Memory B cell (primary cell): ENCODE data around the gene MED31.

ENCODE experiments used
- ATAC-seq: fragments of 150-1000 bp; cut with Tn5 transposase; 2 replicates; pipeline ENCODE4 v1.10.0; 2021; ENCODE audit warnings: low read depth, mild to moderate bottlenecking, moderate library complexity
- DNase-seq, 2 donors: peaks; one replicate each; pipeline ENCODE4 v3.0.0; 2022; ENCODE audit warnings: low spot score in 2 of 2
- H3K27ac Mint-ChIP-seq: one replicate; pipeline ENCODE4 v1.8.0; 2022; ENCODE audit warnings: mild to moderate bottlenecking, moderate library complexity, mixed read lengths
- H3K27me3 Mint-ChIP-seq: one replicate; pipeline ENCODE4 v1.8.0; 2022; ENCODE audit warnings: mixed read lengths
- H3K36me3 Mint-ChIP-seq: one replicate; pipeline ENCODE4 v1.8.0; 2022; ENCODE audit warnings: mild to moderate bottlenecking, mixed read lengths
- H3K4me1 Mint-ChIP-seq: one replicate; pipeline ENCODE4 v1.8.0; 2022; ENCODE audit warnings: mixed read lengths
- H3K4me3 Mint-ChIP-seq: one replicate; pipeline ENCODE4 v1.8.0; 2022; ENCODE audit warnings: mild to moderate bottlenecking, moderate library complexity, mixed read lengths
- H3K9me3 Mint-ChIP-seq: one replicate; pipeline ENCODE4 v1.8.0; 2022; ENCODE audit warnings: mixed read lengths

Gene MED31

GRCh38 chr17:6683730-6684459 lies 32.5 kb upstream of the MED31 start:
- ATAC-seq, result no peak
- Mint-ChIP-seq H3K4me1 (no peaks in the 10 kb centered on the region), H3K9me3 (no peaks in the 10 kb centered on the region), H3K27me3 (peaks cover 7% of the 10 kb centered on the region), H3K4me3 (no peak overlapping the region), H3K27ac (no peak overlapping the region), H3K36me3 (peaks cover 7% of the 10 kb centered on the region)
- DNase-seq, result no peak

- Mint-ChIP-seq H3K36me3 (peaks cover 7% of the 10 kb centered on the region), H3K4me1 (peaks cover 2% of the 10 kb centered on the region), H3K9me3 (no peaks in the 10 kb centered on the region), H3K27me3 (peaks cover 7% of the 10 kb centered on the region), H3K4me3 (no peak overlapping the region), H3K27ac (no peak overlapping the region)
- ATAC-seq, result no peak
- no peak for DNase-seq
Observed at GRCh38 chr17:6683081-6683684, 31.8 kb upstream of the MED31 start.

DNA sequence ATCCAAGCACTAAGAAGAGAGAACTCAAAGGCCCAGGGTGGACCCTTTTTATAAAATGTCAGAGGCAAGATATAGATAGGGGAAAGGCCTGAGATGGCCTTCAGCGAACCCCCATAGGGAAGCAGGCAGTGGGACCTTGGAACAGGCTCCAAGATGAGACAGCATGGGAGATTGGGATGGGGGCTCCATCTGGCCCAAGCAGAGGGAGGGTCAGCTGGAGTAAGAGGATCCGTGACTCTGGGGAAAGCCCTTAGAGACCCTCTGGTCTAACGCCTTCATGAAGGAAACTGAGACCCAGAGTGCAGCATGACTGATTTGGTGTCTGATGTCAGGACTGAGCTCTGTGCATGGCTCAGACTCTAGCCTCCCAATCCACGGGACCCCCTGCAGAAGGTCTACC lies 30.9 kb upstream of the MED31 start:
- Mint-ChIP-seq H3K9me3 (no peaks in the 10 kb centered on the region), H3K27me3 (peaks cover 7% of the 10 kb centered on the region), H3K36me3 (peaks cover 5% of the 10 kb centered on the region), H3K4me3 (no peak overlapping the region), H3K4me1 (peaks cover 9% of the 10 kb centered on the region), H3K27ac (no peak overlapping the region)
- DNase-seq (no peak), ATAC-seq (no peak)

- peaks cover 5% of the 10 kb centered on the region for H3K36me3 Mint-ChIP-seq
- no peak overlapping the region for H3K4me3 Mint-ChIP-seq
- H3K4me1 Mint-ChIP-seq, result peaks cover 10% of the 10 kb centered on the region
- H3K27me3 Mint-ChIP-seq, result peaks cover 3% of the 10 kb centered on the region
- no peak overlapping the region for H3K27ac Mint-ChIP-seq
- no peak for ATAC-seq
- no peak for DNase-seq
- H3K9me3 Mint-ChIP-seq, result no peaks in the 10 kb centered on the region
Observed at GRCh38 chr17:6681671-6682070, 30.3 kb upstream of the MED31 start.

DNA sequence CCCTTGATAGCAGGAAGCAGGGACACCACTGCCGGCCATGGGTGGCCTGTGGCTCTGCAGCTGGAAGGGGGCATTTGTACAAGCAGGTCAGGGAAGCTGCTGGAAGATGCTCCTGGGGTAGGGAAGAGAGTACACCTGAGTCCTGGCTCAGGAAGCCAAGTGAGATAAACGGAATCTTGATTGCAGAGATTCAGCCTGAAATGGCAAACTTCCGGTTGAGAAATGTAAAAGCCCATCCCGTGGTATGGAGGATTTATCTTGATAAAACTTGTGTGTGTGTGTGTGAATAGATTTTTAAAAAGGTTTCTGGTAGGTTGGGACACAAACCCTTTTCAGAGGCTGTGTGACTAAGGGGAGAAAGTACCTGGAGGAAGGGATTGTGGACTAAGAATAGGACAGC lies 29.8 kb upstream of the MED31 start:
- no peak overlapping the region for H3K27ac Mint-ChIP-seq
- no peak for ATAC-seq
- DNase-seq, result no peak
- H3K27me3 Mint-ChIP-seq, result peaks cover 3% of the 10 kb centered on the region
- H3K4me1 Mint-ChIP-seq, result peaks cover 10% of the 10 kb centered on the region
- H3K9me3 Mint-ChIP-seq, result no peaks in the 10 kb centered on the region
- H3K4me3 Mint-ChIP-seq, result no peak overlapping the region
- peaks cover 5% of the 10 kb centered on the region for H3K36me3 Mint-ChIP-seq

GRCh38 chr17:6679241-6679640 lies 27.8 kb upstream of the MED31 start:
- Mint-ChIP-seq H3K36me3 (peaks cover 5% of the 10 kb centered on the region), H3K4me1 (peaks cover 13% of the 10 kb centered on the region), H3K27me3 (peaks cover 2% of the 10 kb centered on the region), H3K27ac (no peak overlapping the region), H3K9me3 (no peaks in the 10 kb centered on the region), H3K4me3 (no peak overlapping the region)
- DNase-seq (no peak), ATAC-seq (no peak)

GRCh38 chr17:6677946-6678345 lies 26.5 kb upstream of the MED31 start:
- ATAC-seq (no peak), DNase-seq (no peak)
- no peak overlapping the region for H3K4me3 Mint-ChIP-seq
- H3K36me3 Mint-ChIP-seq, result peaks cover 8% of the 10 kb centered on the region
- no peaks in the 10 kb centered on the region for H3K9me3 Mint-ChIP-seq
- peaks cover 2% of the 10 kb centered on the region for H3K27me3 Mint-ChIP-seq
- peaks cover 13% of the 10 kb centered on the region for H3K4me1 Mint-ChIP-seq
- H3K27ac Mint-ChIP-seq, result no peak overlapping the region

- DNase-seq, result no peak
- no peak for ATAC-seq
- Mint-ChIP-seq H3K4me3 (no peak overlapping the region), H3K27me3 (peaks cover 2% of the 10 kb centered on the region), H3K27ac (no peak overlapping the region), H3K9me3 (no peaks in the 10 kb centered on the region), H3K4me1 (peaks cover 13% of the 10 kb centered on the region), H3K36me3 (peaks cover 8% of the 10 kb centered on the region)
Observed at GRCh38 chr17:6677158-6677831, 25.9 kb upstream of the MED31 start.

DNA sequence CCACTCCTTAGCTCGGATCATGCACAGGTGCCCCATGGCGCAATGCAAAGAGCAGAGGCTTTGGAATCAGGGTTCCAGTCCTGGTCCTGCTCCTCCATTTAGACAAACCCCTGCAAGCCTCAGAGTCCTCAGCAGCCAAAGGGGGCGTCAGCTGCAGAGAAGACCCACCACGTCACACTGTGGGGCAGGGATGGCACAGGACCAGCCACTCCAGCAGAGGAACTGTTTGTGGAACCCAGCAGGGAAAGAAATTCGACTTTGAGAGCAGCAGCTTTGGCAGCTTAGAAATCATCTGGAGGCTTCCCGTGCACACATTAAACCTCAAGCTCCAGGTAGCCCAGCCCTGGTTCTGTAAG lies 25.4 kb upstream of the MED31 start:
- ATAC-seq (no peak), DNase-seq (no peak)
- Mint-ChIP-seq H3K36me3 (peaks cover 7% of the 10 kb centered on the region), H3K4me3 (no peak overlapping the region), H3K27ac (no peak overlapping the region), H3K4me1 (peaks cover 13% of the 10 kb centered on the region), H3K27me3 (peaks cover 2% of the 10 kb centered on the region), H3K9me3 (no peaks in the 10 kb centered on the region)

- no peak overlapping the region for H3K4me3 Mint-ChIP-seq
- no peak for ATAC-seq
- peaks cover 13% of the 10 kb centered on the region for H3K4me1 Mint-ChIP-seq
- H3K27me3 Mint-ChIP-seq, result no peaks in the 10 kb centered on the region
- DNase-seq, result no peak
- no peaks in the 10 kb centered on the region for H3K9me3 Mint-ChIP-seq
- peaks cover 10% of the 10 kb centered on the region for H3K36me3 Mint-ChIP-seq
- no peak overlapping the region for H3K27ac Mint-ChIP-seq
Observed at GRCh38 chr17:6675201-6675825, 23.9 kb upstream of the MED31 start.

DNA sequence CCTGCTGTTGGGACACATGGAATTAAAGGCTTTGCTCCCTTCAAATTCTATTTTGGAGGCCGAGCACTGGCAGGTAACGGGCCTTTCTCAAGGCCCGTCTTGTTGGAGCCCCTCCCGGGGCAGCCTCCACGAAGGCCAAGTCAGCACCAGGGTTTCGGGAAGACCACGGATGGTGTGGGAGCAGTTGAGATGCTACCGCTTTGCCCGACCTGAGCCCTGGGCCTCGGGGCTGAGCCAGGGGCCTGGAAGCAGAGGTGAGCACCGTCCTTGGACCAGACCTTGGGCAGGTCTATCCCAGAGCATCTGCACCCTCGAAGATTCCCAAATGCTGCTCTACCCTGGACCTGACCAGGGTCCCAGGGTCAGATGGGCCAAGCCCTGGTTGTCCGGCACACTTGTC lies 23.2 kb upstream of the MED31 start:
- no peak overlapping the region for H3K27ac Mint-ChIP-seq

DNA sequence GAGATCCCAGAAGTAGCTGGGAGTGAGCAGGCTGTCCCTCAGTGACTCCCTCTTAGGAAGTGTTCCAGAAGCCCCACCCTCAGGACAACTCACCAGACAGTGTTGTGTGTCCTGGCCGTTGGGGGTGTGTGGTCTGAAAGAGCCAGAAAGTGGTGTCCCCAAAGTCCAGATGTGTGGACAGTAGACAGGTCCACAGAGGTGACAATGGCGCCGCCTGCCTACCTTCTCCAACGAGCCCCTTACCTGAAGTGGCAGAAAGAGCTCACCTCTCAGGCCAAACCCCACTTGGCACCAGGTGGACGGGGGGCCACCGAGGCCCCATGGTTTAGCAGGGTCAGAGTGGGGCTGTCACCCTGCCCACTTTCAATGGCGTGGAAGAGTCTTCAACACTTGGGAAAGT lies 20.0 kb upstream of the MED31 start:
- Mint-ChIP-seq H3K27me3 (no peaks in the 10 kb centered on the region), H3K4me3 (no peak overlapping the region)
- ATAC-seq, result no peak

More for the DNA sequence above, 23.2 kb upstream of the MED31 start:
- Mint-ChIP-seq H3K27me3 (no peaks in the 10 kb centered on the region), H3K4me1 (peaks cover 15% of the 10 kb centered on the region), H3K4me3 (no peak overlapping the region), H3K36me3 (peaks cover 10% of the 10 kb centered on the region), H3K9me3 (no peaks in the 10 kb centered on the region)
- DNase-seq (no peak), ATAC-seq (no peak)

GRCh38 chr17:6670999-6671398 lies 19.6 kb upstream of the MED31 start:
- H3K36me3 Mint-ChIP-seq, result peaks cover 22% of the 10 kb centered on the region
- H3K9me3 Mint-ChIP-seq, result no peaks in the 10 kb centered on the region
- ATAC-seq (no peak), DNase-seq (no peak)
- no peak overlapping the region for H3K4me3 Mint-ChIP-seq
- peak overlapping the region; percentile 28 for H3K27ac Mint-ChIP-seq
- peaks cover 16% of the 10 kb centered on the region for H3K4me1 Mint-ChIP-seq
- no peaks in the 10 kb centered on the region for H3K27me3 Mint-ChIP-seq

More for the DNA sequence above, 20.0 kb upstream of the MED31 start:
- DNase-seq, result no peak
- Mint-ChIP-seq H3K4me1 (peaks cover 15% of the 10 kb centered on the region), H3K9me3 (no peaks in the 10 kb centered on the region), H3K36me3 (peaks cover 22% of the 10 kb centered on the region), H3K27ac (no peak overlapping the region)

- peaks cover 16% of the 10 kb centered on the region for H3K4me1 Mint-ChIP-seq
- DNase-seq (no peak), ATAC-seq (no peak)
- H3K9me3 Mint-ChIP-seq, result no peaks in the 10 kb centered on the region
- H3K27me3 Mint-ChIP-seq, result no peaks in the 10 kb centered on the region
- H3K27ac Mint-ChIP-seq, result peak overlapping the region; percentile 28
- H3K4me3 Mint-ChIP-seq, result no peak overlapping the region
- peaks cover 19% of the 10 kb centered on the region for H3K36me3 Mint-ChIP-seq
Observed at GRCh38 chr17:6670571-6670970, 19.2 kb upstream of the MED31 start.
